ENCODE data around the gene RIN2. TPM values are rescaled to one million over a fixed set of nuclear protein-coding genes. Genes with fewer than 3 reads are reported as not detected.

RIN2 gene
- total and polyA plus RNA-seq, 2 of the 4 experiments (the other 2 are of a cell fraction): 16.1 to 72.2 TPM

DNA sequence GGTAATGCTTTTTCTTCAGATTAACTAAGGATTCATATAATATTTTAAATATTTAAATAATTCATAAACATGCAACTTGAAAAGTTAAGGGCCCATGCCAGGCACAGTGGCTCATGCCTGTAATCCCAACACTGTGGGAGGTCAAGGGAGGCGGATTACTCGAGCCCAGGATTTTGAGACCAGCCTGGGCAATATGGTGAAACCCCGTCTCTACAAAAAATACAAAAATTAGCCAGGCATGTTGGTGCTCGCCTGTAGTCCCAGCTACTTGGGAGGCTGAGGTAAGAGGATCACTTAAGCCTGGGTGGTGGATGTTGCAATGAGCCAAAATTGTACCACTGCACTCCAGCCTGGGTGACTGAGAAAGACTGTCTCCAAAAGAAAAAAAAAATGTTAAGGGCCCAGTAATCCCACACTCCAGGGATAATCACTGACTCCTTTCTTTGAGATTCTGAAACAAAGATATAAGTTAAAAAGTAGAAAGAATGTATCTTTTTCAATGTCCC, 7.9 kb upstream of the RIN2 start:
- H3K4me2 ChIP-seq (ENCODE audit: low read depth, low read length): no peak overlapping the region
- ChIA-PET POLR2A (ENCODE audit: unreplicated experiment) (no interaction called here), CTCF (no interaction called here)

More for the DNA sequence above, 7.9 kb upstream of the RIN2 start:
- no peak overlapping the region for H3K56ac ChIP-seq (ENCODE audit: extremely low read depth, insufficient read depth, low read length)
- no peaks in the 10 kb centered on the region for H3K79me1 ChIP-seq (ENCODE audit: low read depth in 1 of 2, low read length in 2 of 2)
- intact Hi-C loops (cut with micrococcal nuclease): no loop called here
- no peak overlapping the region for H3K18ac ChIP-seq (ENCODE audit: low read depth, low read length)
- H3K36me3 ChIP-seq (ENCODE audit: control insufficient read depth, insufficient read depth, low read length): no peaks in the 10 kb centered on the region
- H2AK5ac ChIP-seq (ENCODE audit: low read depth, low read length): no peak overlapping the region
- H3K23ac ChIP-seq (ENCODE audit: low read depth, low read length): no peak overlapping the region
- H2BK20ac ChIP-seq (ENCODE audit: low read depth, low read length): no peak overlapping the region
- H3K9me1 ChIP-seq (ENCODE audit: insufficient read depth, low read length): no peaks in the 10 kb centered on the region
- no peaks in the 10 kb centered on the region for H4K20me1 ChIP-seq (ENCODE audit: insufficient read depth, low read length)
- no peak overlapping the region for H3K27ac ChIP-seq (ENCODE audit: insufficient read depth, low read length)
- H4K5ac ChIP-seq (ENCODE audit: low read depth, low read length): no peak overlapping the region
- no TSS peak for BruUV-seq (replicated peaks)
- H3K4ac ChIP-seq (ENCODE audit: low read depth, low read length): no peak overlapping the region
- H3K9ac ChIP-seq (ENCODE audit: low read depth, low read length): no peak overlapping the region
- DNase-seq (no peak), ATAC-seq (ENCODE audit: low read depth) (no peak)
- H3K4me3 ChIP-seq (ENCODE audit: insufficient read depth, low read depth, low read length): no peak overlapping the region
- in situ Hi-C loops (cut with MboI; ENCODE audit: low sequenced_read_pairs): no loop called here
- peaks cover 3% of the 10 kb centered on the region for H3K9me3 ChIP-seq (ENCODE audit: control insufficient read depth, insufficient read depth, low read length)
- H3K4me1 ChIP-seq (ENCODE audit: control insufficient read depth, insufficient read depth, low read length): no peaks in the 10 kb centered on the region
- no peaks in the 10 kb centered on the region for H3K27me3 ChIP-seq (ENCODE audit: control insufficient read depth, insufficient read depth, low read length)
- H2BK120ac ChIP-seq (ENCODE audit: low read depth, low read length): no peak overlapping the region
- WGBS, 2 experiments (ENCODE audit: extremely low coverage in 2 of 2, insufficient read length in 1 of 2): no CpG with 5 or more reads among the region's 4 CpGs
- no peak overlapping the region for H3K14ac ChIP-seq (replicated peaks; ENCODE audit: low read depth, low read length)
- H2BK15ac ChIP-seq (ENCODE audit: low read depth, low read length): no peak overlapping the region
- no peak overlapping the region for H4K91ac ChIP-seq (ENCODE audit: insufficient read depth, low read depth, low read length)
- no peak overlapping the region for H2AFZ ChIP-seq (replicated peaks; ENCODE audit: low read length, poor library complexity)
- dilution Hi-C loops (cut with HindIII; ENCODE audit: low sequenced_read_pairs, unreplicated experiment): no loop called here
- H2AK9ac ChIP-seq (replicated peaks; ENCODE audit: low read depth, low read length, poor library complexity): no peak overlapping the region
- no peak for TF ChIP-seq FOS (IDR thresholded peaks at IDR 0.05; ENCODE audit: low read depth, low read length)
- no peak for TF ChIP-seq MAZ (IDR thresholded peaks at IDR 0.05; ENCODE audit: borderline replicate concordance, low read depth, low read length)
- no peak for TF ChIP-seq RCOR1 (IDR thresholded peaks at IDR 0.05; ENCODE audit: insufficient replicate concordance, low read length)
- no peak for TF ChIP-seq RAD21 (IDR thresholded peaks at IDR 0.05; ENCODE audit: low read length)
- TF ChIP-seq BHLHE40 (IDR thresholded peaks at IDR 0.05; ENCODE audit: low read depth, low read length): no peak
- TF ChIP-seq POLR2A (IDR thresholded peaks at IDR 0.05; ENCODE audit: low read depth, low read length): no peak
- TF ChIP-seq CEBPB (IDR thresholded peaks at IDR 0.05; ENCODE audit: low read depth, low read length): no peak
- TF ChIP-seq MXI1 (IDR thresholded peaks at IDR 0.05; ENCODE audit: borderline replicate concordance, low read depth, low read length): no peak
- TF ChIP-seq RFX5 (IDR thresholded peaks at IDR 0.05; ENCODE audit: low read depth, low read length): no peak
- TF ChIP-seq, protein P1, sequence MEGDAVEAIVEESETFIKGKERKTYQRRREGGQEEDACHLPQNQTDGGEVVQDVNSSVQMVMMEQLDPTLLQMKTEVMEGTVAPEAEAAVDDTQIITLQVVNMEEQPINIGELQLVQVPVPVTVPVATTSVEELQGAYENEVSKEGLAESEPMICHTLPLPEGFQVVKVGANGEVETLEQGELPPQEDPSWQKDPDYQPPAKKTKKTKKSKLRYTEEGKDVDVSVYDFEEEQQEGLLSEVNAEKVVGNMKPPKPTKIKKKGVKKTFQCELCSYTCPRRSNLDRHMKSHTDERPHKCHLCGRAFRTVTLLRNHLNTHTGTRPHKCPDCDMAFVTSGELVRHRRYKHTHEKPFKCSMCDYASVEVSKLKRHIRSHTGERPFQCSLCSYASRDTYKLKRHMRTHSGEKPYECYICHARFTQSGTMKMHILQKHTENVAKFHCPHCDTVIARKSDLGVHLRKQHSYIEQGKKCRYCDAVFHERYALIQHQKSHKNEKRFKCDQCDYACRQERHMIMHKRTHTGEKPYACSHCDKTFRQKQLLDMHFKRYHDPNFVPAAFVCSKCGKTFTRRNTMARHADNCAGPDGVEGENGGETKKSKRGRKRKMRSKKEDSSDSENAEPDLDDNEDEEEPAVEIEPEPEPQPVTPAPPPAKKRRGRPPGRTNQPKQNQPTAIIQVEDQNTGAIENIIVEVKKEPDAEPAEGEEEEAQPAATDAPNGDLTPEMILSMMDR (conservative IDR thresholded peaks at IDR 0.05; ENCODE audit: low read depth, low read length): no peak
- TF ChIP-seq, protein P2, sequence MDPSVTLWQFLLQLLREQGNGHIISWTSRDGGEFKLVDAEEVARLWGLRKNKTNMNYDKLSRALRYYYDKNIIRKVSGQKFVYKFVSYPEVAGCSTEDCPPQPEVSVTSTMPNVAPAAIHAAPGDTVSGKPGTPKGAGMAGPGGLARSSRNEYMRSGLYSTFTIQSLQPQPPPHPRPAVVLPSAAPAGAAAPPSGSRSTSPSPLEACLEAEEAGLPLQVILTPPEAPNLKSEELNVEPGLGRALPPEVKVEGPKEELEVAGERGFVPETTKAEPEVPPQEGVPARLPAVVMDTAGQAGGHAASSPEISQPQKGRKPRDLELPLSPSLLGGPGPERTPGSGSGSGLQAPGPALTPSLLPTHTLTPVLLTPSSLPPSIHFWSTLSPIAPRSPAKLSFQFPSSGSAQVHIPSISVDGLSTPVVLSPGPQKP (IDR thresholded peaks at IDR 0.05; ENCODE audit: borderline replicate concordance, low read depth, low read length): no peak
- no peak overlapping the region for H2BK5ac ChIP-seq (ENCODE audit: low read depth, low read length, poor library complexity, severe bottlenecking)
- no peak overlapping the region for H4K8ac ChIP-seq (ENCODE audit: low read depth in 2 of 2, low read length in 2 of 2)

All from IMR-90 (cell line).